H1 (cell line): ENCODE measurements around the gene ST14.

Source experiments
- ASH2L ChIP-seq: fragments of 200-600, 300-600 bp; sonication (generic); IDR thresholded peaks from one replicate; pipeline ENCODE4 v1.7.1; 2017; ENCODE audit warnings: low read length
- EP300 ChIP-seq, 2 experiments: IDR thresholded peaks; 1 replicate in 1 of 2; 2 replicates in 1 of 2; pipeline ENCODE4 v1.6.1; 2011 to 2012; ENCODE audit warnings: low read depth in 2 of 2, low read length in 2 of 2, mild to moderate bottlenecking in 2 of 2, borderline replicate concordance in 1 of 2, inconsistent platforms in 1 of 2, moderate library complexity in 1 of 2
- POLR2A ChIP-seq, 2 experiments: IDR thresholded peaks; 1 replicate in 1 of 2; 2 replicates in 1 of 2; pipeline ENCODE4 v1.6.1; 2011; ENCODE audit warnings: low read depth in 2 of 2, low read length in 2 of 2, mild to moderate bottlenecking in 2 of 2; ENCODE audit errors: control extremely low read depth in 1 of 2
- POLR2AphosphoS5 ChIP-seq: IDR thresholded peaks from 2 replicates; pipeline ENCODE4 v1.6.1; 2011; ENCODE audit warnings: low read depth, low read length
- SP1 ChIP-seq: IDR thresholded peaks from 2 replicates; pipeline ENCODE4 v1.6.1; 2011; ENCODE audit warnings: low read depth, low read length
- TBP ChIP-seq: IDR thresholded peaks from 2 replicates; pipeline ENCODE4 v1.6.1; 2011; ENCODE audit warnings: low read depth, low read length, improper control_type of control experiment
- YY1 ChIP-seq: IDR thresholded peaks from 2 replicates; pipeline ENCODE4 v1.6.1; 2011; ENCODE audit warnings: low read depth, mild to moderate bottlenecking, low read length
- ZNF274 ChIP-seq: IDR thresholded peaks from 2 replicates; pipeline ENCODE4 v1.7.0; 2012; ENCODE audit warnings: low read length, borderline replicate concordance; ENCODE audit errors: extremely low read depth
- TF ChIP-seq, protein P1 (sequence below), 3 experiments: IDR thresholded peaks; 1 replicate in 2 of 3; 2 replicates in 1 of 3; pipeline versions ENCODE4 v1.5.1 to v1.6.1; 2011; ENCODE audit warnings: low read length in 3 of 3, mild to moderate bottlenecking in 3 of 3, inconsistent platforms in 2 of 3, low read depth in 1 of 3, moderate library complexity in 1 of 3; ENCODE audit not compliant: insufficient read depth in 1 of 3; ENCODE audit errors: control extremely low read depth in 1 of 3

DNA sequence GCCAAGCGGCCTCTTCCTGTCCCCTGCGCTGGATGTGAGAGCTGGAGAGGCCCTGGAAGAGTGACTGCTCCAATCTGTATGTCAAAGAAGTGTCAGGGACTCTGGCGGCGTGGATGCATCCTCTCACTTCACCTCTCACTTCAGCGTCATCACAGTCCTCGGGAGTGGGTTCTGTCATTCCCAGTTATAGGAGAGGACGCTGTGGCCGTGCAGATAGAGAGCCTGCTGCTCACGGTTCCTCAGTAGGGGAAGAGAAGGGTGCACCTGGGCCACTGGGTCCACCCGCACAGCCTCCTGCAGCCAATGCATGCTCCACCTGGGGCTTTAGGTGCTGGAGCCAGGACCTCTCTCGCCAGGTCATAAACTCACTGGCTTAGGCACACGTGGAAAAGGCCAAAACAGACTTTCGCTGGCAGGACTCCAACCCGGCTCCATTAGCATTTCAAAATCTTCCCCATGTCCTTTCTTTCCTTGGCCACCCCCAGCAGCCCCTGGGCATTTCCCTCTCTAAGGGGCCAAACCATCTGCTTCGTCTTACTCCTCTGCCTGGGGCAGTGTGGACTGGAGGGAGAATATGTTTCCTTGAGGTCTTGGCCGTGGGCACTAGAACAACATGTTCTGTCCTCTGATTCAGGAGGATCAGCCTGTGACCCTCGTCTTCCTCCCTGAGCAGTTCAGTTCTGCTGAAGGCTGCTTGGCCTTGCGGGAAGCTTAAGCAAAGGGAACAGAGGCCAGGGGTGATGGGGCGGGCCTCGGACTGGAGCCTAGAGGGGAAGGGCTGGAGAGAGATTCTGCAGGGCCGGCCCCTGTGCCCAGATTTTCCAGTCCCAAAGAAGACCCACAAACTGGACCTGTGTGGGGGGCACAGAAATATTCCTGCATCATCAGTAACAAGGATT is 57.8 kb downstream of the ST14 start:
- TF ChIP-seq ASH2L, result no peak
- no peak for TF ChIP-seq ZNF274
- no peak for TF ChIP-seq YY1
- TF ChIP-seq POLR2AphosphoS5, result no peak
- TF ChIP-seq SP1, result no peak
- TF ChIP-seq, protein P1, sequence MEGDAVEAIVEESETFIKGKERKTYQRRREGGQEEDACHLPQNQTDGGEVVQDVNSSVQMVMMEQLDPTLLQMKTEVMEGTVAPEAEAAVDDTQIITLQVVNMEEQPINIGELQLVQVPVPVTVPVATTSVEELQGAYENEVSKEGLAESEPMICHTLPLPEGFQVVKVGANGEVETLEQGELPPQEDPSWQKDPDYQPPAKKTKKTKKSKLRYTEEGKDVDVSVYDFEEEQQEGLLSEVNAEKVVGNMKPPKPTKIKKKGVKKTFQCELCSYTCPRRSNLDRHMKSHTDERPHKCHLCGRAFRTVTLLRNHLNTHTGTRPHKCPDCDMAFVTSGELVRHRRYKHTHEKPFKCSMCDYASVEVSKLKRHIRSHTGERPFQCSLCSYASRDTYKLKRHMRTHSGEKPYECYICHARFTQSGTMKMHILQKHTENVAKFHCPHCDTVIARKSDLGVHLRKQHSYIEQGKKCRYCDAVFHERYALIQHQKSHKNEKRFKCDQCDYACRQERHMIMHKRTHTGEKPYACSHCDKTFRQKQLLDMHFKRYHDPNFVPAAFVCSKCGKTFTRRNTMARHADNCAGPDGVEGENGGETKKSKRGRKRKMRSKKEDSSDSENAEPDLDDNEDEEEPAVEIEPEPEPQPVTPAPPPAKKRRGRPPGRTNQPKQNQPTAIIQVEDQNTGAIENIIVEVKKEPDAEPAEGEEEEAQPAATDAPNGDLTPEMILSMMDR (IDR thresholded peaks at IDR 0.05; ENCODE audit: control extremely low read depth in 1 of 3, insufficient read depth in 1 of 3, low read depth in 1 of 3, low read length in 3 of 3), result no peak
- TF ChIP-seq POLR2A (IDR thresholded peaks at IDR 0.05; ENCODE audit: control extremely low read depth in 1 of 2, low read depth in 2 of 2, low read length in 2 of 2), result no peak
- no peak for TF ChIP-seq EP300 (IDR thresholded peaks at IDR 0.05; ENCODE audit: borderline replicate concordance in 1 of 2, low read depth in 2 of 2, low read length in 2 of 2)
- no peak for TF ChIP-seq TBP
